Activated CD8-positive, alpha-beta memory T cell treated with anti-CD3 and anti-CD28 coated beads for 36 hours (primary cell): Measurements from ENCODE around the gene CHCHD4. TPM values are rescaled to one million over a fixed set of nuclear protein-coding genes. Genes with fewer than 3 reads are reported as not detected.

Source experiments
- CTCF ChIA-PET: fragments of 350-600 bp; sonication (Branson Sonifier 250); formaldehyde crosslinking; loops from one replicate; lab custom pipeline; 2021; ENCODE audit warnings: antibody characterized with exemption; lab: Charles Lee
- POLR2A ChIA-PET: fragments of 350-600 bp; sonication (Branson Sonifier 250); formaldehyde crosslinking; loops from one replicate; lab custom pipeline; 2021; ENCODE audit warnings: antibody characterized with exemption; lab: Charles Lee
- total RNA-seq, 2 experiments: library from RNA; stranded (reverse); gene quantifications; one replicate each; pipeline ENCODE4 v1.2.3, GENCODE V29; 2021

CHCHD4 gene
- total RNA-seq, 2 experiments from 2014 or later, result 23.3 to 27.0 TPM

DNA sequence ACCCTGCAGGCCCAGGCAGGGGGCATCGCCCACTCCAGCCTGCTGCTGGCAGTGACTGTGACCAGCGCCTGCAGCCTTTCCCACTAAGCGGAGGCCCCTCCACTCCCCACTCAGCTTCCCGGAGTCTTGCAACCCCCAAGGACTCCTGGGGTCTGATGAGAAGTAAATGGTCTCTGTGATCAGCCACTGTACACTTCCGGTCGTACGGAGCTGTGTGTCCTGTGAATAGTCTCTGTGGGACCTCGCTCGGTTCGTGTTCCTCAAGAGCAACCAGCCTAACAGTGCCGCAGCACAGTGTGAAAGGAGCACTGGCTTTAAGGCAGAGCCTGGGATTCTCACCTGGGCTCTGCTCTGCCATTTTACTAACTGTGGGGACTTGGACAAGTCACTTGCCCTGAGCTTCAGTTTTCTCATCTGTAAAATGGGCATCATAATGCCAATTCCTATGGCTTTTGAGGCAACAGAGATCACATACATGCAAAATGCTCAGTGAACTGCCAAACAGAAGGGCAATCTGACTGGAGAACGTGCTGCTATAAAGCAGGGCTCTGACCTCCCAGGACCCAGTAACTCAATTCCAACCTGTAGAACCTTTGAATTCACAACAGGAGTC is 26.9 kb upstream of the CHCHD4 start:
- ChIA-PET POLR2A (no interaction called here), CTCF (no interaction called here)

DNA sequence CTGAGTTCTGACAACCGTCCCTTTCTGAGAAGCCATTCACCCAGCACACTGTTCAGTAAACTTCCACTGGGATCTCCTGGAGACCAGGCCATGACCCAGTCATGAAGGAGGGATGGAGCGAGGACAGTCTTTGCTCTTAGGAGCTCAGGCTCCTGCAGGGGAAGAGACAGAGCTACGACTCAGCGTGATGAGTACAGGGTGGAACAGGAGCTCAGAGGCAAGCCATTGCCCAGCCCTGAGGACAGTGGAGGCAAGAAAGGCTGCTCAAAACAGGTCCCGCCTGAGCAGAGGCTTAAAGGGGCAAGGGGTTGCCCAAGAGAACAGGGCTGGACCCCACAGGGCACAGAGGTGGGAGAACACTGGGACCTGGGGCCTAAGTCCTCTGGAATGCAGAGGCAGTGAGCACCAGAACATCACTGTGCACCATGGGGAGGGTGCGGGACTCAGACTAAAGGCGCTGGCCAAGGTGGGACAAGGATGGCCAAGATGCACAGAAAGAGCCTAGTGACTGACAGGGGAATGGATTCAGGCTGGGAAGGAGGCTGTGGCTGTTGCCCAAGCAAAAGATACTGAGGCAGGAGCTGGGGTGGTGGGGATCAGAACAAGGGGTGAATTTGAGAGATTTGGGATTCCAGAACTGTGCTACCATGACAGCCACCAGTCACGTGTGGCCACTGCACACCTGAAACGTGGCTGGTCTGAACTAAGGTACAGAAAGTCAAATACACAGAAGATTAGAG is 26.0 kb upstream of the CHCHD4 start:
- CTCF ChIA-PET, result no interaction called here
- POLR2A ChIA-PET, result no interaction called here

DNA sequence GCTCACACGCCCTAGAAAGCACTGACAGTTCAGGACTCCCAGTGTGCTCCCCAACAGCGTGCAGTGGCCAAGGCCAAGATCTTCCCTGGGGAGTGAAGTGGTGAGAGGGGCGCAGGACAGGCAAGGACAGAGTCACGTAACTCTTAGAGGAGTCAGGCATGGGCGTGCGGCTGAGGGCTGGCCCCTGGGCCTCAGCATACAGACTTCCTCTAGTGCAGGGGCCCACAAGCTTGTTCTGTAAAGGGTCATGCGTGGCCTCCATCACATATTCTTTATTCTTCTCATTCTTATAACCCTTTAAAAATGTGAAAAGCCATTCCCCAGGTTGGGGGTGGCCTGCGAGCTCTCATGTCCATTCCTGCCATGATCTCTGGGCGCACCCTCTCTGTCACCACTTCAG is 25.4 kb upstream of the CHCHD4 start:
- POLR2A ChIA-PET, result no interaction called here

DNA sequence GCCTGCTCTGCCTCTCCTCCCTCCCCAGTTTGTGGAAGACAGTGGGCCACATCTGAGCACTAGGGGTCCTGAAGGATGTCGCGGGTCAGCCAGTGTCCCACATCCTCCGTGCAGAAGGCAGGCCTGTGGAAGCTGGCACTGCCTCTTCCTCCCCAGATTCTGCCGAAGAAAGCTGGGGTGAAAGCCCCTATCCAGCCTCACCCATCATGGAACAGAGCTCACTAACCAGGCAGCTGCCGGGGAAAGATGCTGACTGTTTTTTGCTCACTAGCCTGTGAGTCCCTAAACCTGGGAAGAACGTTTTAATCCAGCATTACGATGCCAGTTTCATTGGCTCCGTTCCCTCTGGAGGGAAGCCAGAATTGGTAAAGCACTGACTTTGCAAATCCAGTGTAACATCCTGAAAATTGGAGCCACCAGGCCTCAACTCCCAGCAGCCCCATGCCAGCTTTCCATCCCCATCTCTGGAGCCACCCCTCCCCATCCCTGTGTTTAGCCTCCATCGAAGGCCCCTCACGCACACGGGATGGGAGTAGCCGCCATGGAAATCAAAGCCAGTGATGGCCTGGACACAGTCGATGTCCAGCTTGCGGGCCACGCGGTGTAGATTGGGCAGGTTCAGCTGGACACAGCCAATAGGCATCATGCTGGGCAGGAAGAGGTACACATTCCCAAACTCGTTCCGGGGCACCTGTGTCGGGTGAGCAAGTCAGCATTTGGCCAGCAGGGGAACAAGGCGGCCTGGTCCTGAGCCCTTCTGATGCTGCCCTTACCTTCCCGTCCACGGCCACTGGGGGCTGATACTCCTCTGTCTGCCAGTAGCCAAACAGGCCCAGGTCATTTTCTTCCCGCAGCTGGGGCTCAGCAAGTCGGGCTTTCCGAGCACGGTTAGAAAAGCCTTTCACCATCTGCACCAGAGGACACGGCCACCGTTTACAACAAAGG is 23.6 kb upstream of the CHCHD4 start:
- ChIA-PET POLR2A (no interaction called here), CTCF (interaction anchor here (1.0 kb wide), 1 partner anchor 252 kb away, joined by 3 read pairs; no protein-coding TSS in a partner anchor)

More for the DNA sequence above, 25.4 kb upstream of the CHCHD4 start:
- CTCF ChIA-PET, result no interaction called here

DNA sequence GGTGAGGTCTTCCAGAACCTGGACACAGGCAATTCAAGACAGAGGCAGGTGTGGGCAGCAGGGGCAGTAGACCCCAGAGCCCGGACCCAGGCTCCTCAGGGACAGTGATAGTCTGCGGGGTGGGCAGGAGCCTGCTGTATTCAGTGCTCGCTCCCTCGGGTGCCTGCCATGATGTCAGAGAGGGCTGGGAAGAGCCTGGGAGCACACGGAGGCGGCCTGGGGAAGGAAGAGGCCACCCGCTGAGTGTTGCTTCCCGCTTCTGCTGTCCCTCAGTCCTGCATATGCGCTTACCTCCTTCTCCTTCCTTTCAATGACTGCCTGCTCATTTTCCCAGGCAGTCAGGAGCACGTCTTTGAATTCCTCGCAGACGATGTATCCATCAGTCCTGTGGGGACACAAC is 22.9 kb upstream of the CHCHD4 start:
- POLR2A ChIA-PET, result no interaction called here
- CTCF ChIA-PET, result no interaction called here

DNA sequence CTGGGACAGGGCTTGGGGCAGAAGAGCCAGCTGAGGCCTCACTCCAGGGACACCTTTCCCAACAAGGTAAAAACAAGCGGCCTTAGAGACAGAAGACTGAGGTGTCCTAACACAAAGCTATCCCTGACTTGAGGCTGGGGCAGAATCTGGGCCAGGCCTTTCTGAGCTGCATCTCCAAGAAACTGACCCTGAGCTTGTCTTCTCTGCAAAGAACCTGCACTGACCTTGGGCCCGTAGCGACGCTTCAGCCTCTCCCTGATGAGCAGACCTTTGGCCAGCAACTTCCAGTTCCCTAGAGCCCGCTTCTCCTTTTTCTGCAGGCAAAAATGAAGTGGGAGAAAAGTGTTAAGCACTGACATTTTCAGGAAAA is 22.4 kb upstream of the CHCHD4 start:
- CTCF ChIA-PET, result interaction anchor here (0.6 to 3.5 kb wide), 2 partner anchors 250 to 1462 kb away, joined by 3 to 12 read pairs; no protein-coding TSS in a partner anchor

DNA sequence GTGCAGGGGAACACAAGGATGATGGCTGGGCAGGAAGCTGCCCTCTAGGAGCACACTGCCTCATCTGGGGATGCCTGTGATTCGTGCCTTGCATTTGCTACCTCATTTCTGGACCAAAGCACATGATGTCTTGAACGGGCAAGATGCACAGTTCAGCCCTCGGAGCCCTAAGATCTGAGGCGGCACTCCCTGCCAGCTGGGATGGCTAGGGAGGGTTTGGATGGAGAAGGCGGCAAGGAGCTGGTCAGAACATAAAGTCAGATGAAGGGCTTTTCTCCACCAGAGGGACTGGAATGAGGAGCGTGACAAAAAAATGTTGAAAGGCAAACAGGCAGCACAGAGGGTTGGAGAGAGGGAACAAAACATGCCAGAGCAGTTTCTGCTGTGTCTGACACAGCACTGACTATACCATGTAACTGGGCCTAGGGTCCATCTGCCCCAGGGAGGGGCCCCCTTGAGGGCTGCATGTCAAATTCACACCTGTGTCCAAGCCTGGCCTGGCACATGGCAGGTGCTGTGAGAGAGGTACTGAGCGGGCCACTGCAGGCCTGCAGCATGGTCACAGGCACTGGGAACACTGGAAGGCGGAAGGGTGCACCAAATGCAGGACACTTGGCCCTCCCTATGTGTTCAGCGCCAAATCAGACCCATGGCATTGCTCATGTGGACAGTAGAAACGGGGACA is 21.9 kb upstream of the CHCHD4 start:
- CTCF ChIA-PET, result interaction anchor here (0.6 to 3.5 kb wide), 2 partner anchors 250 to 1461 kb away, joined by 3 to 12 read pairs; no protein-coding TSS in a partner anchor
- POLR2A ChIA-PET, result no interaction called here

More for the DNA sequence above, 22.4 kb upstream of the CHCHD4 start:
- POLR2A ChIA-PET, result no interaction called here

DNA sequence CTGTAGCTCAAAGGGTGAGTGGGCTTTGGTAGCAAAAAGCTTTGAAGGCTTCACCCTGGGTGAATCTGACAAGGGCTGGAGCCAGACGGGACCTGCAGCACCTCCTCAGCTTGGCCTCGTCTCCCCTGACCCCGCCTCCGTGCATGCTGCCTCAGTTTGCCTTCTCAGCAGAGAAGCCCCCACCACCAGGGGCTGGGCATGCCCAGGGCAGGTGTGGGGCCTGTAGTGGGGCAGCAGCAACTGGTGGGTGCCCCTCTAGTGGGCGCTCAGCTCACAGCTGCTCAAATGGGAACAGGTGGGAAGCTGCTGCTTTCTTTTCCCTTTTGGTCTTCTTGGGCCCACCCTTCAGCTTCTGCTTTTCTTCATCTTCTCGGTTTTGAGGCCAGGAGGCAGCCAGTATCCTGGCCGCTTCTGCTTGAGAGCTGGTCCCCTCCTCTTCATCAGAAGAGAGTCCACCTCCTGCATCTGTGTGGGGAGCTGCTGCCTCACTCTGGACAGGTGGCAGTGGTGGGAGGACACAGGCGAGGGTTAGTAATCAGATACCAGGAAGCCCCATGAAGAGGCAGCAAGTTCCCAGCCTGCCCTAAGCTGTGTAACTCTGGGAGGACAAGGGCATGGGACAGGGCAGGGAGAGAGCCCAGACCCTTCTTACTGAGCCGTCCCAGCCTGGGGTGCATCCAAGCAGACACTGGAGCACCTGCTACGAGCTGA is 21.2 kb upstream of the CHCHD4 start:
- CTCF ChIA-PET, result interaction anchor here (3.5 to 4.0 kb wide), 2 partner anchors 21 to 249 kb away, joined by 12 to 17 read pairs; partner anchors contain the start of genes CHCHD4 and TMEM43
- POLR2A ChIA-PET, result interaction anchor here (1.4 kb wide), 1 partner anchor 33 kb away, joined by 9 read pairs; the partner anchor contains the start of genes LSM3 and XPC

DNA sequence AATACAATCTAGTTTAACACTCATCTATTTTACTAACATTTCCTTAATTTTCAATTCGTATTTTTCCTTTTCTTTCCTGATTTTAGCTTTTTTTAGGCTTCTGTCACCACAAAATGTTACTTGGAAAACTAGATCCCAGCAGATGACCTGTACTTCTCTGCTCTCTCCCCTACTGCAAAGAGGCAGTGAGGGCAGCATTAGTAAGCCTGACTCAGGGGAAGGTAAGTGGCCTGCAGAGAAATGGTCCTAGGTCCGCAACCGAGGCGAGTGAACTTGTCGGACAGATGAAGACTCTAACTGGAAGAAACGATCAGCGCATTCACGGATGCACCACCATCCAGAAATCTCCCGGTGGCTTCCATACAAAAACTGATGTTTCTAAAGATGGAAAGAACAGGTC is 20.6 kb upstream of the CHCHD4 start:
- ChIA-PET POLR2A (interaction anchor here (1.4 kb wide), 1 partner anchor 33 kb away, joined by 9 read pairs; the partner anchor contains the start of genes LSM3 and XPC), CTCF (interaction anchor here (3.5 to 4.0 kb wide), 2 partner anchors 20 to 248 kb away, joined by 12 to 17 read pairs; partner anchors contain the start of genes CHCHD4 and TMEM43)

DNA sequence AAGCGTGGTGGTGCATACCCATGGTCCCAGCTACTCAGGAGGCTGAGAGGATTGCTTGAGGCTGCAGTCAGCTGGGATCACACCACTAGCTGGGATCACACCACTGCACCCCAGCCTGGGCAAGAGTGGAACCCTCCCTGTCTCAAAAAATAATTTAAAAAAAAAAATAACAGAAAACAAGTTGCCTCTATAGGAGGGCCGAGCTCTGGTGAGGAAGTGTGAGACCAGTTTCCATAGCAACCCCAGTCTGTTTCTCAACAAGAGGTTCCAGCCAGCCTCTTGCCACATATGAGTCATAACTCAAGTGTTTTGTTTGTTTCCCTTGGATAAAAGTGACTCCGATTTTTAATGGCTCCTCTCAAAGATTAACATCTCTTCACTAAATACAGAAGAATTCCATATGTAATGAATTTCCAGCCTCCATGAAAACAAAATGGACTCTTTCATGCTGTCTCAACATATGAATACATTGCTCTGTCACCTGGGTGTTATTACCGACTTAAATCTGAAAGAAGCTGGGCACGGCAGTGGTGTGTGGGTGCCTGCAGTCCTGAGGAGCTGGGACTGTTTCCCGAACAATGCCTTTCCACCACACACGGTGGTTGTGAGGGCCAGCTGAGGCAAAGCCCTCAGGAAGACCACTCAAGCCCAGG is 19.9 kb upstream of the CHCHD4 start:
- POLR2A ChIA-PET, result interaction anchor here (1.4 kb wide), 1 partner anchor 34 kb away, joined by 9 read pairs; the partner anchor contains the start of genes LSM3 and XPC
- CTCF ChIA-PET, result interaction anchor here (2.3 to 4.0 kb wide), 3 partner anchors 20 to 248 kb away, joined by 10 to 17 read pairs (median 12); partner anchors contain the start of genes CHCHD4, LSM3, TMEM43 and XPC

DNA sequence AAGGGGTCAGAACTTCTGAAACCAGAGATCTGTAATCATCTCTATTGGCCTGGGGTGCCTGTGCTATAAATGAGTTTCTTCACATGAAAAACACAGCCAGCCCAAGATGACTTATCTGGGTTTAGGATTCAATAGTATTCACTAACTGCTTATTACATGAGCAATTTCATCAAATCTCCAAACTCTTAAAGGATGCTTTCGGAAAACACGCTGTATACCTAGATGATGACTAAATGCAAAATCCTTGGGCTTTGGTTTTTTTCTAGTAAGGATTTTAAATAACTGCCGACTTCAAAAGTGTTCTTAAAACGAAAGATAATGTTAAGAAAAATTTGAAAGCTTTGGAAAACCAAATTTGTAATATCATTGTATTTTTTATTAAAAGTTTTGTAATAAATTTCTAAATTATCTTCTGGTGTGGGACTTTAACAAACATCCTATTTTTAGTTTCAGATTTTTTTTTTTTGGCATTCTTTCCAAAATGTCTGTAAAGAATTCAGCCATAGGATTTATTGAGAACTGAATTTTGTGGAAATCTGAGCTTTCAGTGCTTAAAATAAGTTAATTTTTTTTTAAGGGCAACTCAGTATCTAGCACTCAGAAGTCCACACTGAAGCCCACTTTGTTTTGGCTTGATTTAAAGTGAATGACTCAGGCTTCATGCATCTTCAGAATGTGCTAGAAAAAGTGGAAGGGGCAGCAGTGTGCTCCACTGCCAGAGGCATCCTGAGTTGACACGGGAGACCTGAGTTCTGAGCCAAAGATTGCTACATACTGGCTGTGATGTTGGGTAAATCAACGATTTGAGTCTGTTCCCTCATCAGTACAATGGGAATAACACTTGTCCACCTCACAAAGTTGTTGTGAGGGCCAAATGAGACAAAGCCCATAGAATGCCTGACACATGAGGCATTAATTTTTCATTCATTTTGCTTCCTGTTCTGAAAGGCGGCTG is 18.9 kb upstream of the CHCHD4 start:
- ChIA-PET CTCF (interaction anchor here (2.3 to 4.0 kb wide), 3 partner anchors 19 to 247 kb away, joined by 10 to 17 read pairs (median 12); partner anchors contain the start of genes CHCHD4, LSM3, TMEM43 and XPC), POLR2A (interaction anchor here (1.3 kb wide), 1 partner anchor 35 kb away, joined by 4 read pairs; the partner anchor contains the start of genes LSM3 and XPC)

DNA sequence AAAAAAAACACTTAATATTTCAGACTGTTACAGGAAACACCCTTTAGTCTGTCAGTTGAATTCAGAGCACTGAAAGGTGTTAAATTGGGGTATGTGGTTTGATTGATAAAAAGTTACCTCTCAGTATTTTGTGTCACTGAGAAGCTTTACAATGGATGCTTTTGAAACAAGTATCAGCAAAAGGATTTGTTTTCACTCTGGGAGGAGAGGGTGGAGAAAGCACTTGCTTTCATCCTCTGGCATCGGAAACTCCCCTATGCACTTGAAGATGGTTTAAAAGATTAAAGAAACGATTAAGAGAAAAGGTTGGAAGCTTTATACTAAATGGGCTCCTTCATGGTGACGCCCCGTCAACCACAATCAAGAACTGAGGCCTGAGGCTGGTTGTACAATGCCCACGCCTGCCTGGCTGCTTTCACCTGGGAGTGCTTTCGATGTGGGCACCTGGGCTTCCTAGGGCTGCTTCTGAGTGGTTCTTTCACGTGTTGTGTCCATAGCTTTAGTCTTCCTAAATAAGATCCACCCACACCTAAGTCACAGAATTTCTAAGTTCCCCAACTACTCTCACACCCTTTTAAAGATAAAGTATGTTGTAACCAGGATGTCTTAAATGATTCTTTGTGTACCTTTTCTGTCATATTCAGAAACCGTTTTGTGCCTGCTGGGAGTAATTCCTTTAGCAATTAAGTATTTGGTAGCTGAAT is 18.0 kb upstream of the CHCHD4 start:
- ChIA-PET POLR2A (interaction anchor here (1.3 kb wide), 1 partner anchor 36 kb away, joined by 4 read pairs; the partner anchor contains the start of genes LSM3 and XPC), CTCF (interaction anchor here (0.6 to 4.0 kb wide), 3 partner anchors 18 to 254 kb away, joined by 3 to 17 read pairs (median 10); partner anchors contain the start of genes CHCHD4, LSM3, TMEM43 and XPC)

DNA sequence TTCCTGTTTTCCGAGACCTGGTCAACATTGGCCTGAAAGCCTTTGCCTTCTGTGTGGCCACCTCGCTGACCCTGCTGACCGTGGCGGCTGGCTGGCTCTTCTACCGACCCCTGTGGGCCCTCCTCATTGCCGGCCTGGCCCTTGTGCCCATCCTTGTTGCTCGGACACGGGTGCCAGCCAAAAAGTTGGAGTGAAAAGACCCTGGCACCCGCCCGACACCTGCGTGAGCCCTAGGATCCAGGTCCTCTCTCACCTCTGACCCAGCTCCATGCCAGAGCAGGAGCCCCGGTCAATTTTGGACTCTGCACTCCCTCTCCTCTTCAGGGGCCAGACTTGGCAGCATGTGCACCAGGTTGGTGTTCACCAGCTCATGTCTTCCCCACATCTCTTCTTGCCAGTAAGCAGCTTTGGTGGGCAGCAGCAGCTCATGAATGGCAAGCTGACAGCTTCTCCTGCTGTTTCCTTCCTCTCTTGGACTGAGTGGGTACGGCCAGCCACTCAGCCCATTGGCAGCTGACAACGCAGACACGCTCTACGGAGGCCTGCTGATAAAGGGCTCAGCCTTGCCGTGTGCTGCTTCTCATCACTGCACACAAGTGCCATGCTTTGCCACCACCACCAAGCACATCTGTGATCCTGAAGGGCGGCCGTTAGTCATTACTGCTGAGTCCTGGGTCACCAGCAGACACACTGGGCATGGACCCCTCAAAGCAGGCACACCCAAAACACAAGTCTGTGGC is 17.1 kb upstream of the CHCHD4 start:
- POLR2A ChIA-PET, result interaction anchor here (0.6 to 1.1 kb wide), 2 partner anchors 17 to 37 kb away, joined by 3 to 4 read pairs; partner anchors contain the start of genes CHCHD4, LSM3 and XPC
- CTCF ChIA-PET, result interaction anchor here (4.0 kb wide), 1 partner anchor 17 kb away, joined by 17 read pairs; the partner anchor contains the start of genes CHCHD4 and TMEM43

DNA sequence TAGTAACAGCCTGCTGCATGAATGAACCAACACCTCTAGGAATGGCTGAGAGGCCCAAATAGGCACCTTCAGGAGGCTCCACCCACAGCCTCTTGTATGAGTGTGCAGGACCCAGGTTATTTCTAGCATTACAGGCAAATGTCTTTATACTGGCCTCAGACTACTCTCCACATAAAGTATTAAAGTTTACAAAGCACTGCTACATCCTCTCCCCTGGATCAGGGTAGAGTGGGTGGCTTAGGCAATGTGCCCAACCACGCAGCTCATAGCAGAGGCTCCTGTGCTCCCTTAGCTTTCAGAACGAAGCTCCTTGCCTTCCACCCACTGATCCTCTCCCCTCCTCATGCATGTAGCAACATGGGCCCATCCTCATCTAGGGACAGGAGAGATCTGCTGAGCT is 16.5 kb upstream of the CHCHD4 start:
- POLR2A ChIA-PET, result interaction anchor here (0.6 to 1.1 kb wide), 3 partner anchors 16 to 37 kb away, joined by 3 to 4 read pairs (median 3); partner anchors contain the start of genes CHCHD4, LSM3 and XPC

More for the DNA sequence above, 16.5 kb upstream of the CHCHD4 start:
- CTCF ChIA-PET, result no interaction called here
